ENCODE measurements around the gene CCNH.

Gene CCNH

GRCh38 chr5:87404359-87404758, 8.4 kb downstream of the CCNH start:
- no CpG with 5 or more reads among the region's 2 CpGs for WGBS (ENCODE audit: insufficient coverage, insufficient read length)
- Histone ChIP-seq H3K4me1 (ENCODE audit: control insufficient read depth, insufficient read depth, low read length) (no peaks in the 10 kb centered on the region), H3K27ac (ENCODE audit: low read length) (no peak overlapping the region), H3K36me3 (ENCODE audit: control insufficient read depth, insufficient read depth, low read length) (peaks cover 11% of the 10 kb centered on the region; the same call in 1 of the 2 replicates), H3K4me3 (ENCODE audit: low read length) (no peak overlapping the region), H3K9me3 (ENCODE audit: control insufficient read depth, insufficient read depth, low read length) (no peaks in the 10 kb centered on the region), H3K27me3 (ENCODE audit: control insufficient read depth, insufficient read depth, low read length) (no peaks in the 10 kb centered on the region)
- DNase-seq (ENCODE audit: low read depth, low spot score), result no peak

- no peaks in the 10 kb centered on the region for H3K4me1 ChIP-seq (ENCODE audit: control insufficient read depth, insufficient read depth, low read length)
- H3K4me3 ChIP-seq (ENCODE audit: low read length), result no peak overlapping the region
- no peaks in the 10 kb centered on the region for H3K9me3 ChIP-seq (ENCODE audit: control insufficient read depth, insufficient read depth, low read length)
- H3K27ac ChIP-seq (ENCODE audit: low read length), result no peak overlapping the region
- H3K27me3 ChIP-seq (ENCODE audit: control insufficient read depth, insufficient read depth, low read length), result no peaks in the 10 kb centered on the region
- peaks cover 13% of the 10 kb centered on the region; the same call in 1 of the 2 replicates for H3K36me3 ChIP-seq (ENCODE audit: control insufficient read depth, insufficient read depth, low read length)
- no peak for DNase-seq (ENCODE audit: low read depth, low spot score)
- WGBS (ENCODE audit: insufficient coverage, insufficient read length), result no CpG with 5 or more reads among the region's 3 CpGs
Observed at GRCh38 chr5:87403899-87404298, 8.8 kb downstream of the CCNH start.

- Histone ChIP-seq H3K9me3 (ENCODE audit: control insufficient read depth, insufficient read depth, low read length) (no peaks in the 10 kb centered on the region), H3K4me1 (ENCODE audit: control insufficient read depth, insufficient read depth, low read length) (no peaks in the 10 kb centered on the region), H3K36me3 (ENCODE audit: control insufficient read depth, insufficient read depth, low read length) (peaks cover 9% of the 10 kb centered on the region; the same call in 1 of the 2 replicates), H3K27ac (ENCODE audit: low read length) (no peak overlapping the region), H3K4me3 (ENCODE audit: low read length) (no peak overlapping the region), H3K27me3 (ENCODE audit: control insufficient read depth, insufficient read depth, low read length) (no peaks in the 10 kb centered on the region)
- no peak for DNase-seq (ENCODE audit: low read depth, low spot score)
- no CpG with 5 or more reads among the region's 3 CpGs for WGBS (ENCODE audit: insufficient coverage, insufficient read length)
Observed at GRCh38 chr5:87403409-87403808, 9.3 kb downstream of the CCNH start.

- Histone ChIP-seq H3K4me3 (ENCODE audit: low read length) (no peak overlapping the region), H3K9me3 (ENCODE audit: control insufficient read depth, insufficient read depth, low read length) (no peaks in the 10 kb centered on the region), H3K4me1 (ENCODE audit: control insufficient read depth, insufficient read depth, low read length) (no peaks in the 10 kb centered on the region), H3K27me3 (ENCODE audit: control insufficient read depth, insufficient read depth, low read length) (no peaks in the 10 kb centered on the region), H3K27ac (ENCODE audit: low read length) (no peak overlapping the region), H3K36me3 (ENCODE audit: control insufficient read depth, insufficient read depth, low read length) (peaks cover 7% of the 10 kb centered on the region; the same call in 1 of the 2 replicates)
- DNase-seq (ENCODE audit: low read depth, low spot score), result no peak
Observed at GRCh38 chr5:87401626-87402025, 11.1 kb downstream of the CCNH start.

- no CpG with 5 or more reads among the region's 4 CpGs for WGBS (ENCODE audit: insufficient coverage, insufficient read length)
- Histone ChIP-seq H3K36me3 (ENCODE audit: control insufficient read depth, insufficient read depth, low read length) (peaks cover 7% of the 10 kb centered on the region; the same call in 1 of the 2 replicates), H3K4me3 (ENCODE audit: low read length) (no peak overlapping the region), H3K4me1 (ENCODE audit: control insufficient read depth, insufficient read depth, low read length) (no peaks in the 10 kb centered on the region), H3K27me3 (ENCODE audit: control insufficient read depth, insufficient read depth, low read length) (no peaks in the 10 kb centered on the region), H3K27ac (ENCODE audit: low read length) (no peak overlapping the region), H3K9me3 (ENCODE audit: control insufficient read depth, insufficient read depth, low read length) (no peaks in the 10 kb centered on the region)
- DNase-seq (ENCODE audit: low read depth, low spot score), result no peak
Observed at GRCh38 chr5:87400305-87400899, 12.3 kb downstream of the CCNH start.

GRCh38 chr5:87399720-87400119, 13.0 kb downstream of the CCNH start:
- Histone ChIP-seq H3K27me3 (ENCODE audit: control insufficient read depth, insufficient read depth, low read length) (no peaks in the 10 kb centered on the region), H3K4me3 (ENCODE audit: low read length) (no peak overlapping the region), H3K4me1 (ENCODE audit: control insufficient read depth, insufficient read depth, low read length) (no peaks in the 10 kb centered on the region), H3K36me3 (ENCODE audit: control insufficient read depth, insufficient read depth, low read length) (peaks cover 7% of the 10 kb centered on the region; the same call in 1 of the 2 replicates), H3K27ac (ENCODE audit: low read length) (no peak overlapping the region), H3K9me3 (ENCODE audit: control insufficient read depth, insufficient read depth, low read length) (no peaks in the 10 kb centered on the region)
- DNase-seq (ENCODE audit: low read depth, low spot score), result no peak
- no CpG with 5 or more reads among the region's 2 CpGs for WGBS (ENCODE audit: insufficient coverage, insufficient read length)

GRCh38 chr5:87398981-87399614, 13.6 kb downstream of the CCNH start:
- Histone ChIP-seq H3K4me3 (ENCODE audit: low read length) (no peak overlapping the region), H3K27ac (ENCODE audit: low read length) (no peak overlapping the region), H3K36me3 (ENCODE audit: control insufficient read depth, insufficient read depth, low read length) (peaks cover 7% of the 10 kb centered on the region; the same call in 1 of the 2 replicates), H3K27me3 (ENCODE audit: control insufficient read depth, insufficient read depth, low read length) (no peaks in the 10 kb centered on the region), H3K9me3 (ENCODE audit: control insufficient read depth, insufficient read depth, low read length) (no peaks in the 10 kb centered on the region), H3K4me1 (ENCODE audit: control insufficient read depth, insufficient read depth, low read length) (no peaks in the 10 kb centered on the region)
- DNase-seq (ENCODE audit: low read depth, low spot score), result no peak
- WGBS (ENCODE audit: insufficient coverage, insufficient read length), result no CpG with 5 or more reads among the region's 5 CpGs

GRCh38 chr5:87394411-87395165, 18.1 kb downstream of the CCNH start:
- H3K27ac ChIP-seq (ENCODE audit: low read length), result no peak overlapping the region

GRCh38 chr5:87393331-87393730, 19.4 kb downstream of the CCNH start:
- H3K4me1 ChIP-seq (ENCODE audit: control insufficient read depth, insufficient read depth, low read length), result no peaks in the 10 kb centered on the region
- H3K27me3 ChIP-seq (ENCODE audit: control insufficient read depth, insufficient read depth, low read length), result no peaks in the 10 kb centered on the region
- H3K36me3 ChIP-seq (ENCODE audit: control insufficient read depth, insufficient read depth, low read length), result peaks cover 4% of the 10 kb centered on the region; the same call in 1 of the 2 replicates
- H3K9me3 ChIP-seq (ENCODE audit: control insufficient read depth, insufficient read depth, low read length), result no peaks in the 10 kb centered on the region
- no CpG with 5 or more reads among the region's 2 CpGs for WGBS (ENCODE audit: insufficient coverage, insufficient read length)
- no peak overlapping the region for H3K27ac ChIP-seq (ENCODE audit: low read length)
- DNase-seq (ENCODE audit: low read depth, low spot score), result no peak
- no peak overlapping the region for H3K4me3 ChIP-seq (ENCODE audit: low read length)

More at GRCh38 chr5:87394411-87395165, 18.1 kb downstream of the CCNH start:
- Histone ChIP-seq H3K9me3 (ENCODE audit: control insufficient read depth, insufficient read depth, low read length) (no peaks in the 10 kb centered on the region), H3K4me3 (ENCODE audit: low read length) (no peak overlapping the region), H3K27me3 (ENCODE audit: control insufficient read depth, insufficient read depth, low read length) (no peaks in the 10 kb centered on the region), H3K36me3 (ENCODE audit: control insufficient read depth, insufficient read depth, low read length) (peaks cover 6% of the 10 kb centered on the region; the same call in 1 of the 2 replicates), H3K4me1 (ENCODE audit: control insufficient read depth, insufficient read depth, low read length) (no peaks in the 10 kb centered on the region)
- WGBS (ENCODE audit: insufficient coverage, insufficient read length), result no CpG with 5 or more reads among the region's 3 CpGs
- DNase-seq (ENCODE audit: low read depth, low spot score), result no peak

GRCh38 chr5:87392801-87393200, 19.9 kb downstream of the CCNH start:
- Histone ChIP-seq H3K4me3 (ENCODE audit: low read length) (no peak overlapping the region), H3K27ac (ENCODE audit: low read length) (no peak overlapping the region), H3K9me3 (ENCODE audit: control insufficient read depth, insufficient read depth, low read length) (no peaks in the 10 kb centered on the region), H3K27me3 (ENCODE audit: control insufficient read depth, insufficient read depth, low read length) (no peaks in the 10 kb centered on the region), H3K36me3 (ENCODE audit: control insufficient read depth, insufficient read depth, low read length) (peaks cover 4% of the 10 kb centered on the region; the same call in 1 of the 2 replicates), H3K4me1 (ENCODE audit: control insufficient read depth, insufficient read depth, low read length) (no peaks in the 10 kb centered on the region)
- no CpG with 5 or more reads among the region's 4 CpGs for WGBS (ENCODE audit: insufficient coverage, insufficient read length)
- DNase-seq (ENCODE audit: low read depth, low spot score), result no peak

Data from iPS DF 6.9 (cell line).